IMR-90 (cell line): ENCODE results near the gene FBLIM1. TPM values are rescaled to one million over a fixed set of nuclear protein-coding genes. Genes with fewer than 3 reads are reported as not detected.

ENCODE experiments used
- ATAC-seq: fragments of 200-7000 bp; cut with Tn5 transposase; 2 replicates; pipeline ENCODE4 v1.9.1; 2020; ENCODE audit warnings: low read depth, mild to moderate bottlenecking, moderate library complexity
- BruUV-seq: library from RNA; stranded (reverse); fragments of 400-500 nt; replicated peaks from 2 replicates; lab custom pipeline; 2021; lab: Mats Ljungman, UMichigan
- CTCF ChIA-PET: fragments of 300-600 bp; formaldehyde crosslinking; extraction: SDS; loops from one replicate; lab custom pipeline; 2021; ENCODE audit warnings: antibody characterized with exemption; lab: Yijun Ruan, JAX
- POLR2A ChIA-PET: fragments of 300-600 bp; sonication (Branson Sonifier 250); formaldehyde crosslinking; loops from one replicate; lab custom pipeline; 2022; ENCODE audit warnings: antibody characterized with exemption; ENCODE audit not compliant: unreplicated experiment; lab: Charles Lee
- DNase-seq: peaks from one replicate; pipeline ENCODE4 v3.0.0; 2013
- H2AFZ ChIP-seq: replicated peaks from 2 replicates; pipeline ENCODE3; 2013; ENCODE audit warnings: low read length, mild to moderate bottlenecking; ENCODE audit not compliant: poor library complexity
- H2AK5ac ChIP-seq: 2 replicates; pipeline ENCODE4 v1.6.1; 2013; ENCODE audit warnings: low read depth, low read length, inconsistent platforms
- H2AK9ac ChIP-seq: replicated peaks from 2 replicates; pipeline ENCODE3; 2013; ENCODE audit warnings: mild to moderate bottlenecking, low read depth, low read length, moderate library complexity; ENCODE audit not compliant: poor library complexity
- H2BK120ac ChIP-seq: 2 replicates; pipeline ENCODE4 v1.6.1; 2013; ENCODE audit warnings: low read depth, low read length, inconsistent platforms
- H2BK15ac ChIP-seq: 3 replicates; pipeline ENCODE4 v1.6.1; 2013; ENCODE audit warnings: low read depth, low read length, inconsistent platforms
- H2BK20ac ChIP-seq: 2 replicates; pipeline ENCODE4 v1.6.1; 2013; ENCODE audit warnings: low read depth, mild to moderate bottlenecking, inconsistent platforms, low read length, moderate library complexity
- H2BK5ac ChIP-seq: 2 replicates; pipeline ENCODE4 v1.6.1; 2013; ENCODE audit warnings: mild to moderate bottlenecking, low read depth, low read length, inconsistent platforms; ENCODE audit not compliant: poor library complexity, severe bottlenecking
- H3K14ac ChIP-seq: replicated peaks from 2 replicates; pipeline ENCODE4 v1.6.1; 2013; ENCODE audit warnings: low read depth, low read length, inconsistent platforms
- H3K18ac ChIP-seq: 2 replicates; pipeline ENCODE4 v1.6.1; 2013; ENCODE audit warnings: low read depth, low read length, control low read depth
- H3K23ac ChIP-seq: 2 replicates; pipeline ENCODE4 v1.6.1; 2013; ENCODE audit warnings: low read depth, low read length, inconsistent platforms
- H3K27ac ChIP-seq: 2 replicates; pipeline ENCODE4 v1.5.1; 2013; ENCODE audit warnings: mild to moderate bottlenecking, control low read depth, low read length; ENCODE audit not compliant: insufficient read depth
- H3K27me3 ChIP-seq: 2 replicates; pipeline ENCODE4 v1.6.1; 2013; ENCODE audit warnings: low read length; ENCODE audit not compliant: control insufficient read depth, insufficient read depth
- H3K36me3 ChIP-seq: 2 replicates; pipeline ENCODE4 v1.6.1; 2013; ENCODE audit warnings: low read length, mixed read lengths; ENCODE audit not compliant: control insufficient read depth, insufficient read depth
- H3K4ac ChIP-seq: 2 replicates; pipeline ENCODE4 v1.6.1; 2013; ENCODE audit warnings: low read depth, low read length, inconsistent platforms
- H3K4me1 ChIP-seq: 2 replicates; pipeline ENCODE4 v1.6.1; 2013; ENCODE audit warnings: low read length, mixed read lengths; ENCODE audit not compliant: control insufficient read depth, insufficient read depth
- H3K4me2 ChIP-seq: 2 replicates; pipeline ENCODE4 v1.6.1; 2013; ENCODE audit warnings: low read depth, mild to moderate bottlenecking, control low read depth, low read length, moderate library complexity
- H3K4me3 ChIP-seq: 2 replicates; pipeline ENCODE4 v1.5.1; 2013; ENCODE audit warnings: low read depth, mild to moderate bottlenecking, control low read depth, low read length, moderate library complexity; ENCODE audit not compliant: insufficient read depth
- H3K56ac ChIP-seq: 2 replicates; pipeline ENCODE4 v1.6.1; 2013; ENCODE audit warnings: low read length, inconsistent platforms; ENCODE audit not compliant: insufficient read depth; ENCODE audit errors: extremely low read depth
- H3K79me1 ChIP-seq, 2 experiments: 2 replicates each; pipeline ENCODE4 v1.6.1; 2013; ENCODE audit warnings: low read length in 2 of 2, inconsistent platforms in 1 of 2, low read depth in 1 of 2
- H3K9ac ChIP-seq: 2 replicates; pipeline ENCODE4 v1.6.1; 2013; ENCODE audit warnings: low read depth, low read length, control low read depth
- H3K9me1 ChIP-seq: 2 replicates; pipeline ENCODE4 v1.6.1; 2013; ENCODE audit warnings: low read length, inconsistent platforms; ENCODE audit not compliant: insufficient read depth
- H3K9me3 ChIP-seq: 2 replicates; pipeline ENCODE4 v1.6.1; 2013; ENCODE audit warnings: low read length; ENCODE audit not compliant: control insufficient read depth, insufficient read depth
- H4K20me1 ChIP-seq: 2 replicates; pipeline ENCODE4 v1.6.1; 2013; ENCODE audit warnings: low read length, inconsistent platforms; ENCODE audit not compliant: insufficient read depth
- H4K5ac ChIP-seq: 2 replicates; pipeline ENCODE4 v1.6.1; 2013; ENCODE audit warnings: mild to moderate bottlenecking, low read depth, low read length, control low read depth
- H4K8ac ChIP-seq, 2 experiments: 2 replicates each; pipeline ENCODE4 v1.6.1; 2013; ENCODE audit warnings: low read depth in 2 of 2, low read length in 2 of 2, control low read depth in 1 of 2, inconsistent platforms in 1 of 2
- H4K91ac ChIP-seq: 2 replicates; pipeline ENCODE4 v1.6.1; 2013; ENCODE audit warnings: low read depth, low read length, inconsistent platforms; ENCODE audit not compliant: insufficient read depth
- CEBPB ChIP-seq: IDR thresholded peaks from 2 replicates; pipeline ENCODE4 v1.6.1; 2012; ENCODE audit warnings: low read depth, low read length, improper control_type of control experiment
- ELK1 ChIP-seq: fragments of 150-350 bp; IDR thresholded peaks from 2 replicates; pipeline ENCODE4 v1.6.1; 2016; ENCODE audit warnings: low read depth, mild to moderate bottlenecking, low read length, moderate library complexity, borderline replicate concordance
- WGBS, 2 experiments: methylation state at CpG; one replicate each; pipeline versions ENCODE4 v1.1.5 to v1.1.7; 2013; ENCODE audit warnings: missing lambda C conversion rate in 2 of 2; ENCODE audit not compliant: insufficient read length in 1 of 2; ENCODE audit errors: extremely low coverage in 2 of 2; 5-methylcytosine and 5-hydroxymethylcytosine counted together
- dilution Hi-C: fragments of 300-500 bp; cut with HindIII; formaldehyde crosslinking; loops from one replicate; pipeline ENCODE4 v1.14.3; 2018; ENCODE audit warnings: low sequenced_read_pairs; ENCODE audit not compliant: unreplicated experiment
- in situ Hi-C: fragments of 300-500 bp; cut with MboI; formaldehyde crosslinking; loops from 3 replicates; pipeline ENCODE4 v1.14.3; 2019; ENCODE audit warnings: low sequenced_read_pairs, inconsistent platforms, mixed read lengths
- intact Hi-C: fragments of 100-400 bp; cut with micrococcal nuclease; formaldehyde crosslinking; loops from 2 replicates; pipeline ENCODE4 v1.10.0; 2022
- polyA plus RNA-seq, 3 experiments: library from polyadenylated mRNA; depleted of rRNA; stranded (reverse); fragments of >200 nt; gene quantifications; 2 replicates each; pipeline ENCODE4 v1.2.3, GENCODE V29; 2012; ENCODE audit warnings: low replicate concordance in 1 of 3
- total RNA-seq: library from RNA; depleted of rRNA; stranded (reverse); fragments of >200 nt; gene quantifications from 2 replicates; pipeline ENCODE4 v1.2.3, GENCODE V29; 2012

Gene FBLIM1
- total and polyA plus RNA-seq, 2 of the 4 experiments (the other 2 are of a cell fraction) = 52.2 to 140 TPM

GRCh38 chr1:15820478-15820877, 61.9 kb downstream of the FBLIM1 start:
- Histone ChIP-seq H3K9ac (no peak overlapping the region), H4K5ac (no peak overlapping the region), H3K27ac (no peak overlapping the region), H2AK5ac (no peak overlapping the region; the same call in 1 of the 2 replicates), H3K4me1 (no peaks in the 10 kb centered on the region), H3K4me2 (no peak overlapping the region), H3K79me1 (no peaks in the 10 kb centered on the region), H3K27me3 (no peaks in the 10 kb centered on the region), H4K20me1 (no peaks in the 10 kb centered on the region), H3K18ac (no peak overlapping the region), H3K4ac (no peak overlapping the region), H3K23ac (no peak overlapping the region), H2AK9ac (peak overlapping the region; percentile 23), H3K9me3 (no peaks in the 10 kb centered on the region), H3K56ac (no peak overlapping the region), H4K8ac (no peak overlapping the region), H2BK20ac (no peak overlapping the region), H2BK5ac (no peak overlapping the region), H4K91ac (no peak overlapping the region), H2AFZ (no peak overlapping the region), H2BK120ac (no peak overlapping the region), H3K14ac (no peak overlapping the region), H3K4me3 (no peak overlapping the region), H2BK15ac (no peak overlapping the region), H3K36me3 (no peaks in the 10 kb centered on the region), H3K9me1 (no peaks in the 10 kb centered on the region)
- intact Hi-C loops = no loop called here
- TF ChIP-seq ELK1 (no peak), CEBPB (peak; percentile 60)
- dilution Hi-C loops = no loop called here
- in situ Hi-C loops = no loop called here
- no TSS peak for BruUV-seq
- DNase-seq = peak; percentile 44
- ChIA-PET CTCF (no interaction called here), POLR2A (no interaction called here)
- ATAC-seq = peak; percentile 72
- 56% methylated on average over 1 of the region's 3 CpGs; no CpG with 5 or more reads in 1 of the 2 experiments for WGBS, 2 experiments
